ENCODE measurements around the gene POR. TPM values are rescaled to one million over a fixed set of nuclear protein-coding genes. Genes with fewer than 3 reads are reported as not detected.
A peak's percentile ranks its signal among the peaks of the same experiment; 100 is the strongest.

The POR gene
- total and polyA plus RNA-seq, 2 of the 13 experiments (the other 11 are each of a cell fraction or from before 2014, with no cell fraction given), result 145 to 266 TPM

GRCh38 chr7:75914655-75915415, at the start of gene POR (continued):
- TF ChIP-seq POGK (CRISPR knock-in tag; conservative IDR thresholded peaks at IDR 0.05) (peak; percentile 48; the same call in 1 of the 2 replicates), MAFF (IDR thresholded peaks at IDR 0.05; ENCODE audit: low read depth, low read length) (no peak; the same call in 1 of the 2 replicates), GMEB1 (CRISPR knock-in tag; IDR thresholded peaks at IDR 0.05; ENCODE audit: borderline replicate concordance) (peak; percentile 75; the same call in 1 of the 2 replicates), REL (CRISPR knock-in tag; conservative IDR thresholded peaks at IDR 0.05) (no peak), PAWR (CRISPR knock-in tag; IDR thresholded peaks at IDR 0.05; ENCODE audit: borderline replicate concordance) (no peak), ADNP (CRISPR knock-in tag; IDR thresholded peaks at IDR 0.05) (peak; percentile 15; the same call in 1 of the 2 replicates), ARNTL (CRISPR knock-in tag; IDR thresholded peaks at IDR 0.05) (no peak), ZNF205 (CRISPR knock-in tag; IDR thresholded peaks at IDR 0.05) (peak; percentile 79; the same call in 1 of the 2 replicates), ZBTB42 (CRISPR knock-in tag; IDR thresholded peaks at IDR 0.05) (no peak), NCOA2 (CRISPR knock-in tag; IDR thresholded peaks at IDR 0.05) (peak; percentile 57), HNRNPH1 (optimal IDR thresholded peaks at IDR 0.05; ENCODE audit: low read depth, low read length) (no peak), PRDM10 (CRISPR knock-in tag; IDR thresholded peaks at IDR 0.05; ENCODE audit: low read depth) (peak; percentile 99), PHF8 (CRISPR knock-in tag; IDR thresholded peaks at IDR 0.05) (peak; percentile 90)
